HL-60/S4 treated with phorbol 12-myristate 13-acetate at 8.2 ng/mL for 4 days and 3 days (cell line): ENCODE results near the gene ITIH5.

Experiments
- in situ Hi-C: fragments of 300-500 bp; cut with MboI; formaldehyde crosslinking; loops from 2 replicates; pipeline ENCODE4 v1.15.0; 2022; ENCODE audit warnings: low sequenced_read_pairs

The ITIH5 gene

DNA sequence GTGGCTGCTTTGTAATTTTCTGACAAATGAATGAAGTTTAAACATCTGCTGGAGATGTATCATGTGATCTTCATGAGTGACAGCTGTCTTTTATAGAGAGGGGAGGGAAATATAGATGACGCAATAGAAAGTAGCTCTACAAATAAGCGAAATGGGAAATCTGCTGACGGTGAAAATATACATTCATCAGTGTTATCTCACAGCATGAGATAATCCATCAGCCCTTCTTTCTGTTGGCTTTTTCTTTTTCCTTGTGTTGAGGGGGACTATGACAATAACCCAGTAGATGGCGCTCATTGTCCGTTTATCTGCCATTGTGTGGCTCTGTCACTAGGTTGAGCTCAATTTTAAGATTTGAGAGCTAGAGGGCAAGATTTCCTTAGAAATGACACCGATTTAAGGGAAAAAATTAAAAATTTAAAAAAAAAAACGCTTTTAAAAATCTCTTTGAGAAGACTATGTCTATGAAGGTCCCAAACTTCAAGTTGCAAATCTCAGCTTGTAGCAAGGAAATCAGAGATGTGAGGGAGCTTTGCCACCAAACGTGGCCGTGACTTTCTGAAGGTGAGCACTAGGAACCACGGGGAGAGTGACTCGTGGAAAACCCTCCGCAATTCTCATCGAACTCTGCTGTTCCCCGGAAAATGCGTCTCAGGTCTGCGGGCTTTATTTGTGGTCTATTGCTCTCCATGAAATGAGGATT lies 141.3 kb downstream of the ITIH5 start:
- in situ Hi-C loops, result no loop called here

DNA sequence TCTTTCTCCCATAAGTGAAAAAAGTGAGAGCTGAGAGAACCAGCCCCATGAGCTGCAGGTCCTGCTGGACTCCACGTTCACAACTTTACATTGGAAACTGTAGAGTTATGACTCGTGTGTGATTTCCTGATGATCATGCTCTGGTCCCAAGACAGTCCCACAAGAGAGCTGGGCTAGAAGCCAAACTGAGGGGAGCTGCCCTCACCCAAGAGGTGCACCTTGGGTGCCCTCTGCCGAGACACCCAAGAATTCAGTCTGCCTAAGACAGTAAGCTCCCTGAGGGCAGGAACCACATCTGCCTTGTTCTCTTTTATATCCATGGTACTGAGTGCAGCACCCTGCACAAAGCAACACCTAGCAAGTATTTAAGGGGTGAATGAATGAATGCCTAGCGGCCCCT lies 143.1 kb downstream of the ITIH5 start:
- in situ Hi-C loops, result no loop called here

DNA sequence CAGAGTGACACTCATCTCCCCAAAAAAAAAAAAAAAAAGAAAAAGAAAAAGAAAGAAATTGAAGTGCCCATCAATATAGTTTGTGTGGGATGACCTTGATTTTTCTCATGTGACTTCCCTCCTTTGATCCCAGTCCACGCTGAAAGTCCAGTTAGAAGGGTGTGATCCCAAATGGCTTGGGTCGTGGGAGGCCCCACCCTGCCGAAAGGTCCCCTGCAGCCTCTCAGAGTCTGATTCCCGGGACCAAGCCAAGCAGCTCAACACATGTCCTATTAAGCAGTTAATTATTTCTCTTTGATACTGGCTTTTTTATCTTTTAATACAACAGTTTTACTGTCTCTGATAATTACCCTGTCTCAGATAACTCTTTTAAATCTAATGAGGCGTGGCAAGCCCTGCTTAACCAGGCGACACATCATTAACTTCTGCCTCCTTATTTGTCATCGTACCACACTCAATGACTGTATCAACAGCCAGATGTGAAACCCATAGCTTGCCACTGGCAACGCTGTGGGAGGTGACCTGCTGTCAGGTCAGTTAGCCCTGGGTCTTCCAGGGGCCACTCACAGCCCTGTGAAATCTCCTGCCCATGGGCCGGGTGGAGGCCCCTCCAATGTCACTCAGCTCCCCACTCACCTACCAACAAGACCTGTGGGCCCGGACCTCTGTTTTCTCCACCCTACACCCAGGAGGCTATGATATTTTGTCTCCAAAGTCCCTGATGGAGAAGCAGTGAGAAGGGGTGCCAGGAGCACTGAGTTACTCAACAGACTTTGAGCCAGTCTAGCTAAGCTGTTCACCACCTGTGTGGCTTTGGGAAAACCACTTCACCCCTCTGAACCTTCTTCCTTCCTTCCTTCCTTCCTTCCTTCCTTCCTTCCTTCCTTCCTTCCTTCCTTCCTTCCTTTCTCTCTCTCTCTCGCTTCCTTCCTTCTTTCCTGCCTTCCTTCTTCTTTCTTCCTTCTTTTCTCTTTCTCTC lies 146.0 kb downstream of the ITIH5 start:
- in situ Hi-C loops, result no loop called here

DNA sequence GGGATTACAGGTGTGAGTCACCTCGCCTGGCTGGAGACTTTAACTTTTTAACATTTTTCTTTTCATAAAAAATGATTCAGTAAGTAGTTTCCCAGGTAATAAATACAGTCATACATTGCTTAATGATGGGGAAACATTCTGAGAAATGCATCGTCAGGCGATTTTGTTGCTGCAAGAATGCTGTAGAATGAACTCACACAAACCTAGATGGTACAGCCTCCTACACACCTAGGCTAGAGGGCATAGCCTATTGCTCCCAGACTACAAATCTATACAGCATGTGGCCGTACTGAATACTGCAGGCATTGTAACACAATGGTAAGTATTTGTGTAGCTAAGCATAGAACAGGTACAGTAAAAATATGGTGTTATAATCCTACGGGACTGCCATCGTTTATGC lies 147.4 kb downstream of the ITIH5 start:
- in situ Hi-C loops, result no loop called here

DNA sequence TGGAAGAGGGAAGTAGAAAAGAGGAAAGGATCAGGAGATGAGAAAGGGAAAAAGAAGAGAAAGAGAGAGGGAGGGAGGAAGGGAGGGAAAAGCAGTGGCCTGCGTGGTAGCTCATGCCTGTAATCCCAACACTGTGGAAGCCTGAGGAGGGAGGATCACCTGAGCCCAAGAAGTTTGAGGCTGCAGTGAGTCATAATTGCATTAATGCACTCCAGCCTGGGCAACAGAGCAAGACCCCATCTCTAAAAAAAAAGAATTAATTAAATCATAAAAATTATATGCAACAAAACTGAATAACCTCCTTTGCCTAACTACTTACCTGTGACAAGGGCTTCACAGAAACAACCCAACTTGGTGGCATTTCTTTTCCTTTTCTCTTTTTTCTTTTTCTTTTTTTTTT lies 148.1 kb downstream of the ITIH5 start:
- in situ Hi-C loops, result no loop called here

DNA sequence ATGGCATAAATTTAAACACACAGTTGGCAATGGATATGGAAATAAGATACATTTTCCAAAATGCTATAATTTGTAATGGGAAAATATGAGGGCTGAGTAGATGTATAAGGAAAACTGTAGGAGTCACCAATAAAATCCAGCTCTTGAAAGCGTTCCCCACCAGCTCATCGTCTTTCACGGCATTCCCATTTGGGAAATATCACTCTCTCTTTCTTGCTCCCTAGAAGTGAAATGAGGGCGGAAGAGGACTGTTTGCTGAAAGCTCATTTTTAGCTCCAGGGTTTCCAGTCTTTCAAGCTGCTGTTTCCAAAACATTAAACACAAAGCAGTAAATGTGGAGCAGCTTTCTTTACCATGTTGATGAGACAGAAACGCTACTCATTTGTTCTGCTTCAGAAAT lies 151.3 kb downstream of the ITIH5 start:
- in situ Hi-C loops, result no loop called here

DNA sequence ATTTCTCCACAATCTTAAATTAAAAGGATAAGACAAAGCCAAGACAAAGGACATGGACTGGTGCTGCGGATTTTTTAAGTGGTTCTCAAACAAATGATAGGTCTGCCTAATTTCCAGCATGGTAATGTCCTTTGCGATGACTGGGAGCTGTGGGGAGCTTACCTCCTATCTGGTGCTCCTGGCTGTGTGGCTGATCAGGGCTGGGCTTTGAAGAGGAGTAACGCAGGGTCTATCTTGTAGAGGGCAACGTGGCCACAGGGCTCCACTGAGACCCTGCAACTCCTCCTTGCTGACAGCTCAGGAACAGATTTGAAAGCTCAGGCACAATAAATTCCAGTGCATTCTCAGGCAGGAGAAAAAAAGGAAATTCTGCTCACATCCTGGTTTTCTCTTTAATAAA lies 152.8 kb downstream of the ITIH5 start:
- in situ Hi-C loops, result no loop called here

DNA sequence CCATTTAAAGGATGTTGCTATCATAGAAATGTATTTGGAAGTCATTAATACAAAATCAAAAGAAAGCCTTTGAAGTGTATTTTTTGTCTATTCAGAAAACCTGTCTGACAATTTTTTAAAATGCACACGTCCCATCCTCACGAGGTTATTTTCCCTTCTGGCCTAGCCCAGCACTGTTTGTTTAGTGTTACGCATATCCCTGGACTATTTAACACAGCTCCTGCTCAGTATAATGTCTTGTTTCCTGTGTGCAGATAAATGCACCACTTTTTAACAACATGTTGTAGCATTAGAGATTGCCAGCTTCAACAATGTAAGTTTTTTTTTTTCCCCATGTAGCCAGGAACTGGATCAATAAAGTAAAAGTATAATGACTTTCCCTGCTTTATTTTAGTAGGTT lies 153.3 kb downstream of the ITIH5 start:
- in situ Hi-C loops, result no loop called here

DNA sequence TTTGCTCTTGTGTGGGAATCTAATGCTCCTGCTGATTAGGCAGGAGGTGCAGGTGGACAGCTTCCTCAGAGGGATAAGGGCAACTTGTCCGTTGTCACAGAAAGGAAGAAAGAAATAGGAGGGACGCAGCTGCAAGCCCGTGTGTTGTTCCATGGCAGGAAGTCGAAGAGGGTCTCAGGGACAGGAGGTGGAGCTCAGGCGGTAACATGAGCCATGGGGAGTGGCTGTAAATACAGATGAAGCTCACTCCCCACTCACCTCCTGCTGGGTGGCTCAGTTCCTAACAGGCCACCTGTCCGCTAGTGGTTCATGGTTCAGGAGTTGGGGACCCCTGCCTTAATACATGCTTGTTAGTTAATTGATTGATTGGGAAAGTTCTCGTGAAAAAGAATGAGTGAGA lies 154.3 kb downstream of the ITIH5 start:
- in situ Hi-C loops, result no loop called here

DNA sequence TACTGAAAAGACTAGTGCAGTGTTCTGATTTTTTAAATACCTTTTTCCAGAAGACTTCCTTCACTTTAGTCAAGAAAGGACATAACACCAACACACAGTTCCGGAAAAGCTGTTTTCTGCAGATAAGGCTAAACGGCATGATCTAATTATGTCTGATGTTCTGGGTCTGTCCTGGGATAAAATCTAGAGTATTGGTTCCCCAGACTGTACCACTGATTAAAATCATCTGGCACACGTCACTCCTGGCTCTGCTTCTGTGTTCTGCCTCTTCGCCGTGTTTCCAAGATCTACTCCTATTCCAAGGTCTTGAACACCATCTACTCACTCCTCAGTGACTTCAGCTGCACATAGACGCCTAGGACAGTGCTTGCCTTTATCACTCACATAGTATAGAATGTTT lies 155.2 kb downstream of the ITIH5 start:
- in situ Hi-C loops, result no loop called here
